GM12878 (cell line): ENCODE measurements around the gene ALX4. TPM values are rescaled to one million over a fixed set of nuclear protein-coding genes. Genes with fewer than 3 reads are reported as not detected.

Experiments
- ATAC-seq: fragments of 200-7000 bp; cut with Tn5 transposase; 3 replicates; pipeline ENCODE4 v1.9.1; 2020; ENCODE audit warnings: mild to moderate bottlenecking, moderate library complexity
- BruUV-seq: library from RNA; stranded (reverse); fragments of 400-500 nt; replicated peaks from 2 replicates; lab custom pipeline; 2021; lab: Mats Ljungman, UMichigan
- CTCF ChIA-PET: fragments of 300-600 bp; sonication (Branson Sonifier 250); formaldehyde crosslinking; extraction: SDS; loops from one replicate; lab custom pipeline; 2021; ENCODE audit warnings: inconsistent platforms; lab: Yijun Ruan, JAX
- POLR2A ChIA-PET: fragments of 350-600 bp; formaldehyde crosslinking; extraction: SDS; loops from one replicate; lab custom pipeline; 2021; ENCODE audit warnings: inconsistent platforms; lab: Charles Lee
- RAD21 ChIA-PET: fragments of 300-600 bp; sonication (Branson Sonifier 250); formaldehyde crosslinking; loops from one replicate; lab custom pipeline; 2023; ENCODE audit warnings: antibody characterized with exemption; ENCODE audit not compliant: unreplicated experiment; lab: Charles Lee
- SMC1A ChIA-PET: fragments of 300-600 bp; sonication (Branson Sonifier 250); formaldehyde crosslinking; loops from one replicate; lab custom pipeline; 2023; ENCODE audit not compliant: unreplicated experiment, uncharacterized antibody; lab: Charles Lee
- DNase-seq: peaks from one replicate; pipeline ENCODE4 v3.0.0-alpha.2; 2011; ENCODE audit warnings: low read depth, low spot score
- FAIRE-seq: peaks from 3 replicates; lab custom pipeline; 2011; peaks lifted over from hg19 to GRCh38; lab: Jason Lieb, UNC
- H2AFZ ChIP-seq: 2 replicates; pipeline ENCODE4 v1.6.0; 2011; ENCODE audit warnings: low read depth, low read length, control low read depth; ENCODE audit not compliant: control insufficient read depth
- H3K27ac ChIP-seq: 2 replicates; pipeline ENCODE4 v1.5.1; 2011; ENCODE audit warnings: control low read depth; ENCODE audit not compliant: control insufficient read depth, insufficient read depth
- H3K27me3 ChIP-seq, 2 experiments: replicated peaks in 1 of 2; 2 replicates each; pipeline versions ENCODE4 v1.6.0 to v1.6.1; 2011; ENCODE audit warnings: low read length in 1 of 2; ENCODE audit not compliant: control insufficient read depth in 2 of 2, insufficient read depth in 2 of 2
- H3K36me3 ChIP-seq, 2 experiments: 2 replicates each; pipeline ENCODE4 v1.5.1; 2011; ENCODE audit warnings: low read length in 1 of 2; ENCODE audit not compliant: control insufficient read depth in 2 of 2, insufficient read depth in 2 of 2
- H3K4me1 ChIP-seq: 2 replicates; pipeline ENCODE4 v1.6.1; 2011; ENCODE audit warnings: mild to moderate bottlenecking, low read length, moderate library complexity, mixed read lengths; ENCODE audit not compliant: control insufficient read depth, insufficient read depth
- H3K4me2 ChIP-seq: 2 replicates; pipeline ENCODE4 v1.6.0; 2011; ENCODE audit warnings: control low read depth; ENCODE audit not compliant: control insufficient read depth, insufficient read depth
- H3K4me3 ChIP-seq: fragments of 200-600 bp; sonication (generic); 2 replicates; pipeline ENCODE4 v1.5.1; 2016
- H3K79me2 ChIP-seq: 2 replicates; pipeline ENCODE4 v1.6.0; 2011; ENCODE audit warnings: low read length; ENCODE audit not compliant: control insufficient read depth, insufficient read depth
- H3K9ac ChIP-seq: 2 replicates; pipeline ENCODE4 v1.8.0; 2011; ENCODE audit warnings: low read length, control low read depth, mixed read lengths; ENCODE audit not compliant: control insufficient read depth, insufficient read depth
- H3K9me3 ChIP-seq: replicated peaks from 3 replicates; pipeline ENCODE4 v1.5.1; 2011; ENCODE audit warnings: mild to moderate bottlenecking, low read length; ENCODE audit not compliant: control insufficient read depth, insufficient read depth
- H4K20me1 ChIP-seq: 2 replicates; pipeline ENCODE4 v1.6.0; 2011; ENCODE audit not compliant: control insufficient read depth, insufficient read depth
- CUX1 ChIP-seq: IDR thresholded peaks from 2 replicates; pipeline ENCODE4 v1.6.1; 2012; ENCODE audit warnings: improper control_type of control experiment, low read depth, low read length; ENCODE audit not compliant: insufficient replicate concordance
- HDAC2 ChIP-seq: fragments of 200-600 bp; sonication (generic); IDR thresholded peaks from 2 replicates; pipeline ENCODE4 v1.6.1; 2017
- STAT3 ChIP-seq: IDR thresholded peaks from 2 replicates; pipeline ENCODE4 v1.6.1; 2011; ENCODE audit warnings: low read depth, low read length, improper control_type of control experiment
- WGBS: methylation state at CpG from one replicate; pipeline ENCODE4 v1.1.6; 2016; ENCODE audit warnings: low lambda C conversion rate; ENCODE audit not compliant: insufficient replicate concordance, insufficient coverage; ENCODE audit errors: missing lambda C conversion rate; 5-methylcytosine and 5-hydroxymethylcytosine counted together
- in situ Hi-C: fragments of 300-500 bp; cut with MboI; formaldehyde crosslinking; loops from 9 replicates; pipeline ENCODE4 v1.14.3; 2018; ENCODE audit warnings: mixed read lengths
- intact Hi-C: fragments of 100-400 bp; cut with micrococcal nuclease; formaldehyde crosslinking; loops from one replicate; pipeline ENCODE4 v1.14.2; 2022; ENCODE audit not compliant: unreplicated experiment
- polyA plus RNA-seq, 11 experiments: library from polyadenylated mRNA; depleted of rRNA in 4 of 11; unstranded in 6 of 11; stranded (reverse) in 5 of 11; fragments of >200 nt; fragmentation: Nextera tagmentation in 4 of 11; fragmentation: Illumina TruSeq in 1 of 11; extraction: Ambion mirVana in 4 of 11; extraction: Trizol in 1 of 11; gene quantifications; 1 replicate in 1 of 11; 2 replicates in 10 of 11; pipeline versions ENCODE4 v1.2.1 to v1.2.3, GENCODE V29; 2011 to 2016; ENCODE audit warnings: inconsistent platforms in 2 of 11, missing spikeins in 2 of 11, low read depth in 1 of 11
- total RNA-seq, 4 experiments: library from RNA; depleted of rRNA in 3 of 4; stranded (reverse); fragments of >200 nt in 3 of 4; fragmentation: Illumina TruSeq in 1 of 4; extraction: Trizol in 1 of 4; gene quantifications; 2 replicates each; pipeline versions ENCODE4 v1.2.1 to v1.2.3, GENCODE V29; 2013 to 2021

The ALX4 gene
- total and polyA plus RNA-seq, 10 of the 15 experiments (the other 5 are each of a cell fraction or from before 2014, with no cell fraction given), result not detected

GRCh38 chr11:44310463-44311272 lies 729 bp upstream of the ALX4 start:
- intact Hi-C loops (no loop called here), in situ Hi-C loops (no loop called here)
- Histone ChIP-seq H3K4me3 (no peak overlapping the region), H3K9me3 (no peaks in the 10 kb centered on the region), H3K4me1 (no peaks in the 10 kb centered on the region), H3K36me3 (no peaks in the 10 kb centered on the region), H3K79me2 (no peaks in the 10 kb centered on the region), H3K27me3 (peaks cover 20 to 28% of the 10 kb centered on the region in 2 experiments), H3K27ac (no peak overlapping the region), H3K9ac (no peak overlapping the region), H2AFZ (no peak overlapping the region), H3K4me2 (no peak overlapping the region), H4K20me1 (no peaks in the 10 kb centered on the region; the same call in 1 of the 2 replicates)
- ChIA-PET SMC1A (no interaction called here), RAD21 (no interaction called here), CTCF (no interaction called here), POLR2A (no interaction called here)
- TF ChIP-seq STAT3 (no peak), HDAC2 (no peak), CUX1 (no peak)
- FAIRE-seq (no peak), ATAC-seq (no peak), DNase-seq (no peak)
- BruUV-seq, result no TSS peak
- WGBS, result 48% methylated on average over 48 of the region's 49 CpGs
